ENCODE results near the gene UBE2L6. TPM values are rescaled to one million over a fixed set of nuclear protein-coding genes. Genes with fewer than 3 reads are reported as not detected.

The UBE2L6 gene
- total RNA-seq, 2 donors from 2014 or later: 8.1 to 11.3 TPM

DNA sequence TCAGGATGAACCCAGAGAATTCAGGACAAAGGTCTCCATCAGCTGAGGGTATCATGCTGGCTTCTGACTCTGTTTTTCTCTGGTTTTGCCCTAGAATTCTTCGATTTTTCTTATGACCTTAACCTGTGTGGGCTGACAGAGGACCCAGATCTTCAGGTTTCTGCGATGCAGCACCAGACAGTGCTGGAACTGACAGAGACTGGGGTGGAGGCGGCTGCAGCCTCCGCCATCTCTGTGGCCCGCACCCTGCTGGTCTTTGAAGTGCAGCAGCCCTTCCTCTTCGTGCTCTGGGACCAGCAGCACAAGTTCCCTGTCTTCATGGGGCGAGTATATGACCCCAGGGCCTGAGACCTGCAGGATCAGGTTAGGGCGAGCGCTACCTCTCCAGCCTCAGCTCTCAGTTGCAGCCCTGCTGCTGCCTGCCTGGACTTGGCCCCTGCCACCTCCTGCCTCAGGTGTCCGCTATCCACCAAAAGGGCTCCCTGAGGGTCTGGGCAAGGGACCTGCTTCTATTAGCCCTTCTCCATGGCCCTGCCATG lies 46.8 kb upstream of the UBE2L6 start:
- WGBS, 2 experiments (ENCODE audit: insufficient coverage in 1 of 2, insufficient read length in 1 of 2): 80 to 96% methylated on average over 4 to 10 of the region's 10 CpGs
- Mint-ChIP-seq H3K27me3 (ENCODE audit: insufficient read depth) (no peaks in the 10 kb centered on the region), H3K4me3 (no peak overlapping the region), H3K36me3 (ENCODE audit: low read depth) (peaks cover 41% of the 10 kb centered on the region), H3K27ac (no peak overlapping the region), H3K9me3 (peaks cover 2% of the 10 kb centered on the region), H3K4me1 (peaks cover 6% of the 10 kb centered on the region)
- no peak for DNase-seq
- no peak overlapping the region for H3K4me3 ChIP-seq (ENCODE audit: low read length)
- no peak for TF ChIP-seq CTCF (conservative IDR thresholded peaks at IDR 0.05)
- no peak overlapping the region for H3K27ac ChIP-seq (ENCODE audit: low read depth, low read length)
- H3K4me1 ChIP-seq (ENCODE audit: control insufficient read depth, insufficient read depth, low read length): no peaks in the 10 kb centered on the region
- H3K9me3 ChIP-seq (ENCODE audit: control insufficient read depth, low read length): peaks cover under 1% of the 10 kb centered on the region
- no peaks in the 10 kb centered on the region for H3K27me3 ChIP-seq (ENCODE audit: control insufficient read depth, insufficient read depth, low read length, poor library complexity, severe bottlenecking)
- peaks cover 2% of the 10 kb centered on the region for H3K36me3 ChIP-seq (ENCODE audit: control insufficient read depth, insufficient read depth, low read length)
- no peak overlapping the region for H3K9ac ChIP-seq (ENCODE audit: extremely low read depth, low read length, poor library complexity, severe bottlenecking)

- peaks cover 6% of the 10 kb centered on the region for H3K4me1 Mint-ChIP-seq
- no peak for TF ChIP-seq CTCF (conservative IDR thresholded peaks at IDR 0.05)
- no peaks in the 10 kb centered on the region for H3K9me3 ChIP-seq (ENCODE audit: control insufficient read depth, low read length)
- H3K27me3 Mint-ChIP-seq (ENCODE audit: insufficient read depth): no peaks in the 10 kb centered on the region
- no peak overlapping the region for H3K27ac Mint-ChIP-seq
- 88 to 92% methylated on average over 4 of the region's 4 CpGs for WGBS, 2 experiments (ENCODE audit: insufficient coverage in 1 of 2, insufficient read length in 1 of 2)
- no peaks in the 10 kb centered on the region for H3K4me1 ChIP-seq (ENCODE audit: control insufficient read depth, insufficient read depth, low read length)
- peaks cover 6% of the 10 kb centered on the region for H3K36me3 ChIP-seq (ENCODE audit: control insufficient read depth, insufficient read depth, low read length)
- peaks cover 53% of the 10 kb centered on the region for H3K36me3 Mint-ChIP-seq (ENCODE audit: low read depth)
- DNase-seq: no peak
- no peak overlapping the region for H3K4me3 Mint-ChIP-seq
- H3K4me3 ChIP-seq (ENCODE audit: low read length): no peak overlapping the region
- H3K9me3 Mint-ChIP-seq: no peaks in the 10 kb centered on the region
- H3K9ac ChIP-seq (ENCODE audit: extremely low read depth, low read length, poor library complexity, severe bottlenecking): no peak overlapping the region
- H3K27ac ChIP-seq (ENCODE audit: low read depth, low read length): no peak overlapping the region
- no peaks in the 10 kb centered on the region for H3K27me3 ChIP-seq (ENCODE audit: control insufficient read depth, insufficient read depth, low read length, poor library complexity, severe bottlenecking)
Measured at GRCh38 chr11:57610170-57610569, 42.7 kb upstream of the UBE2L6 start.

DNA sequence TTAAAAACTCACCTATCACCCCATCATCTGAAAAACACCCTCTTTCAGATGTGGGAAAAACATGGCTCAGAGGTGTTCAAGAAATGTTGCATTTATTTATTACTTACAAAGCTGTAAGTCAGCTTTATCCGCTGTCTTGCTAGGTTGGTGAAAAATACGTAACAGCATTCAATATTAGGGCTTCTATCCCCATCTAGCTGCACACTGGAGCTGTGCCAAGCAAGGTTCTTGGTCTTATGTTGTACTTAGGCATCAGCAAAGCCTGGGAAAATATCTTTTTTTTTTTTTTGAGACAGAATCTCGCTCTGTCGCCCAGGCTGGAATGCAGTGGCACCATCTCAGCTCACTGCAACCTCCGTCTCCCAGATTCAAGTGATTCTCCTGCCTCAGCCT lies 37.6 kb upstream of the UBE2L6 start:
- no peak overlapping the region for H3K27ac Mint-ChIP-seq
- H3K27me3 Mint-ChIP-seq (ENCODE audit: insufficient read depth): no peaks in the 10 kb centered on the region
- 92 to 94% methylated on average over 2 to 5 of the region's 5 CpGs for WGBS, 2 experiments (ENCODE audit: insufficient coverage in 1 of 2, insufficient read length in 1 of 2)
- no peaks in the 10 kb centered on the region for H3K9me3 ChIP-seq (ENCODE audit: control insufficient read depth, low read length)
- peaks cover 41% of the 10 kb centered on the region for H3K36me3 Mint-ChIP-seq (ENCODE audit: low read depth)
- peaks cover 3% of the 10 kb centered on the region for H3K36me3 ChIP-seq (ENCODE audit: control insufficient read depth, insufficient read depth, low read length)
- H3K27me3 ChIP-seq (ENCODE audit: control insufficient read depth, insufficient read depth, low read length, poor library complexity, severe bottlenecking): no peaks in the 10 kb centered on the region
- no peak overlapping the region for H3K27ac ChIP-seq (ENCODE audit: low read depth, low read length)
- DNase-seq: no peak
- H3K4me1 ChIP-seq (ENCODE audit: control insufficient read depth, insufficient read depth, low read length): no peaks in the 10 kb centered on the region
- no peak for TF ChIP-seq CTCF (conservative IDR thresholded peaks at IDR 0.05)
- no peak overlapping the region for H3K9ac ChIP-seq (ENCODE audit: extremely low read depth, low read length, poor library complexity, severe bottlenecking)
- H3K4me1 Mint-ChIP-seq: peaks cover 5% of the 10 kb centered on the region
- H3K4me3 Mint-ChIP-seq: no peak overlapping the region
- H3K9me3 Mint-ChIP-seq: no peaks in the 10 kb centered on the region
- H3K4me3 ChIP-seq (ENCODE audit: low read length): no peak overlapping the region

Measured in endodermal cell (in vitro differentiated cells).